Hepatocyte (in vitro differentiated cells): ENCODE data around the gene ANGPTL8.

Source experiments
- CTCF ChIP-seq: fragments of 200-600 bp; sonication (generic); IDR thresholded peaks from 2 replicates; pipeline ENCODE4 v1.5.1; 2016; ENCODE audit warnings: antibody characterized with exemption, mild to moderate bottlenecking; ENCODE audit not compliant: poor library complexity
- EZH2 ChIP-seq: fragments of 200-600 bp; sonication (generic); IDR thresholded peaks from 2 replicates; pipeline ENCODE4 v1.6.1; 2016; ENCODE audit warnings: antibody characterized with exemption, mild to moderate bottlenecking, borderline replicate concordance
- EZH2phosphoT487 ChIP-seq: fragments of 200-600 bp; sonication (generic); IDR thresholded peaks from one replicate; pipeline ENCODE4 v1.6.1; 2018; ENCODE audit warnings: antibody characterized with exemption, mild to moderate bottlenecking, low read depth, moderate library complexity; ENCODE audit not compliant: unreplicated experiment, severe bottlenecking

- TF ChIP-seq CTCF (no peak), EZH2 (no peak), EZH2phosphoT487 (no peak)
Measured at GRCh38 chr19:11284515-11284914, 45.1 kb downstream of the ANGPTL8 start.
